ENCODE measurements around the gene SLC2A6.

The SLC2A6 gene

GRCh38 chr9:133499132-133499891 lies 20.4 kb upstream of the SLC2A6 start:
- FAIRE-seq: no peak
- no peak for DNase-seq (ENCODE audit: insufficient read length, low spot score)

GRCh38 chr9:133496861-133497842 lies 18.3 kb upstream of the SLC2A6 start:
- FAIRE-seq (no peak), DNase-seq (ENCODE audit: insufficient read length, low spot score) (no peak)

GRCh38 chr9:133495327-133496293 lies 16.7 kb upstream of the SLC2A6 start:
- FAIRE-seq (no peak), DNase-seq (ENCODE audit: insufficient read length, low spot score) (no peak)

DNA sequence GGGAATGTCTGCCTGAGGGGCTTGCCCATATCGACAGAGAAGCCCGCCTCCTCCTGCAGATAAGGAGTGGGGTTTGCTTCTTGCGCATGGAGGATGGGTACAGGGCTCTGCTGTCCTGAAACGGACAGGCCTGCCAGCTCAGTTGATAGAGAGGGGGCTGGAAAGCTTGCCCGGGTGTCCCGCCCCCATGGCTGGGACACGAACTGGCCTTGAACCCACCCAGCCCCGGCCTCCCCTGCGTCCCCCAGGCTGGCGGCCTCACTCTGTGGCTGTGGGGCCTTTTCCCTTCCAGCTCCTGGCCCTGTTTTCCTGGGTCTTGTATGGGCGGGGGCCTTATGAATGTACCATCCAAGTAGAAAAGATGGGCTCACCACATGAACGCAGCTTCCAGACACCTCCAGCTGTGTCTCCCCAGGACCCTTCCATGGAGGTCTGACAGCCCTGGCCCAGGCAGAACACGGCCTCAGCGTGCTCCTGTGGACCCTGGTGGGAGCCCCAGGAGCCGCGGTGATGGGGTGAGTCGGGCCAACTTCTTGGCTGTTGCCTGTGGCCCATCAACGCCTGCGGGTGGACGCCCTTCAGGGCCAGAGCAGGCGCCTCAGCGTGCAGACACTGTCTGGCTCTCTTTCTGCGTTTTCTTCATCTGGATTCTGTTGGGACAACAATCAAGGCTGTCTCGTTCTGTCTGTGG lies 15.9 kb upstream of the SLC2A6 start:
- no peak for DNase-seq (ENCODE audit: insufficient read length, low spot score)
- FAIRE-seq: no peak

- FAIRE-seq: no peak
These were observed 15.1 kb upstream of the SLC2A6 start for GRCh38 chr9:133493845-133494540.

DNA sequence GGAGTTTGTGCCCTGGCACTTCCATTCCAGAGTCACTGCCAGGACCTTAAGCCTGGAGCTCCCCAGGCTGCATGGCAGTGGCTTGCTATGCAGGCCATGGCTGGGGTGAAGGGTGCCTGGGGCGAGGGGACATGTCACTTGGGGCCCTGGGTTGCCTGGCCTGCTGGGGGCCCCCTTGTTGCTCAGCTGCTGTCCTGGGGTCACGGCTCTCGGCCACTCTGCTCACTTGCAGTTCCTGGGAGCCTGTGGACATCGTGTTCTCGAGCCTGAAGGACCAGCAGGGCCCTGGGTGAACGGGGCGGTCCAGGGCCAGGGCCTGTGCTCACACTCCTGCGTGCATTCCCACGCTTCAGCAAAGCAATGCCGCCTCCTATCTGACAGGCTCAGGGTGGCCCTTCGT lies 14.5 kb upstream of the SLC2A6 start:
- FAIRE-seq: no peak

More at GRCh38 chr9:133493845-133494540, 15.1 kb upstream of the SLC2A6 start:
- DNase-seq (ENCODE audit: insufficient read length, low spot score): no peak

DNA sequence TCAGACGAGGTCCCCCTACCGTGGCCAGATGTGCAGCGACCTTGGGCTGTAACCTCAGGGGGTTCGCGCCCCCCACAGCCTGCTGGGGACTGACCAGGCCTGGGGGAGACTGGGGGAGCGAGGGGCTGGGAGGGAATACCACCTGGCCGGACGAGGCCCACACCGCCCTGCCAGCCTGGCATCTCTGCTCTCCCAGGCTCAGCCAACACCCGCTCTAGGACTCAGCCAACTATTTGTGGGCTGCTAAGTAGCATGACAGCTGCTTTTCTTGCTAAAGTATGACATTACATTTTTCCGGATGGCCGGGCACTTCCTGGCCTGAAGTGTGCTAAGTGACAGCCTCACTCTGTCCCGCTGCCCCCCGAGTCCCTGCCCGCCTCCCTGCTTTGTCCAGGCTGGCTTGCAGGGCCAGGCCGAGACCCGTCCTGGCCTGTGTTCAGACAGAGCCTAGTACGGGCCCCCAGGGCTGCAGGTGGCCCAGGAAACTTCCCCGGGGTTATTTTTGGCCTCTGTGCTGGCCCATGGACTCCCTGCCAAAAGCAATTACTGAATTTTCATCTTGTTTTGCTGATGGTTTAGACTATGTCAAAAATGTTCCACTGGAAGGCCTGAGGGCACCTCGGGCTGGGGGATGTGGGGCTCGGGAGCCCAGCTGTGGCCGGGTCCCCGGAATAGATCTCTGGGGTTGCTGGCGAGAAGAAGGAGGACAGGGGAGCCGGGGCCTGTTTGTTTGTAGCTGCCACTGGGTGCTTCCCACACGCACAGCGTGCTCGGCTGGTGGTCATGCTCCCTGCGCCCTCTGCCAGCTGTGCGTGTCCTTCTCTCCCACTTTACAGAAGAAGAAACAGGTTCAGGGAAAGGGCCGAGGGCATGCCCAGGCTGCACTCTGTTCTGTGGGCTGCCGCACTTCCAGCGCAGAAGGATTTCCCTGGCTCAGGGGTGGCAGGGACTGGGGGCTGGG lies 13.4 kb upstream of the SLC2A6 start:
- FAIRE-seq: no peak
- no peak for DNase-seq (ENCODE audit: insufficient read length, low spot score)

More for the DNA sequence above, 14.5 kb upstream of the SLC2A6 start:
- no peak for DNase-seq (ENCODE audit: insufficient read length, low spot score)

- DNase-seq (ENCODE audit: insufficient read length, low spot score): no peak
- no peak for FAIRE-seq
These were observed 12.7 kb upstream of the SLC2A6 start for GRCh38 chr9:133491656-133491925.

- no peak for DNase-seq (ENCODE audit: insufficient read length, low spot score)
- FAIRE-seq: no peak
These were observed 12.2 kb upstream of the SLC2A6 start for GRCh38 chr9:133490865-133491655.

- no peak for FAIRE-seq
These were observed 11.3 kb upstream of the SLC2A6 start for GRCh38 chr9:133490201-133490681.

DNA sequence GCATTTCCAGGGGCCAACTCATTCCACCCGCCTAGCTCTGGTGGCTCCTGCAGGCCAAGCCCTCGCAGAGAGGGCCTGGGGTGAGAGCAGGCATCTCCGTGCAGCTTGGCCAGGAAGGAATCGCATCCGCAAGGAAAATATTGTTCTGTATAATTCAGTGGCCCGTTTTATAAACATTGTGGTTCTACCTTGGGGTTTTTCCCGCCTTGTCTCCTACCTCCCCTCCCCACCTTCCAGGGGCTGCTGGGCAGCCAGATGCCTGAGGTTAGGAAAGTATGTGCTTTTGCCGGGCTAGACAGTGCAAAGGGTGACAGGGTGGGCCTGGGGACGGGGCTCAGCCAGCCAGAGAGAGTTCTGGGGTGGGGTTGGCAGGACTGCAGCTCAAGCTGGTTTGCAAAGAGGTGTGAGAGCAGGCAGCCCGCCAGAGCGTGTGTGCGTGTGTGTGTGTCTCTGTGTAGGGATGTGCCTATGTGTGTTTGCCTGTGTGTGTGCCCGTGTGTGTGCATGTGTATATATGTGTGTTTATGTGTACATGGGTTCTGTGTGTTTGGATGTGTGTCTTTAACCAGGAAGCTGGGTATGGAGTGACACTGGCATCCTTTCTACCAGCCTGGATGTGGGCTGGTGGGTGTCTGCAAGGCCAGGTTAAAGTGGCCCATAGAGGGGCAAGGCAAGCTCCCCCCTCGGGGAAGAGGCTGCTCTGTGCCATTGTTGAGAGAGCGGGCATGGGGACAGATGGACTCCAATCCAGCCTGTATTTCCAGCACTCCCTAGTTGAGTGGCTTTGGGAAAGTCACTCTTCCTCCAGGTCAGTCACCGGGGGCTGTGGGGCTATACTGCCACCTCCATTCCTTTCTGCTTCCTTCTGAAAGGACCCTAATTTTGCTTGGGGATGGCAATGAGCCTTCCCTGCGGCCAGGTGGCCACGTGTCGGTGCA lies 10.6 kb upstream of the SLC2A6 start:
- DNase-seq (ENCODE audit: insufficient read length, low spot score) (no peak), FAIRE-seq (no peak)

More at GRCh38 chr9:133490201-133490681, 11.3 kb upstream of the SLC2A6 start:
- no peak for DNase-seq (ENCODE audit: insufficient read length, low spot score)

DNA sequence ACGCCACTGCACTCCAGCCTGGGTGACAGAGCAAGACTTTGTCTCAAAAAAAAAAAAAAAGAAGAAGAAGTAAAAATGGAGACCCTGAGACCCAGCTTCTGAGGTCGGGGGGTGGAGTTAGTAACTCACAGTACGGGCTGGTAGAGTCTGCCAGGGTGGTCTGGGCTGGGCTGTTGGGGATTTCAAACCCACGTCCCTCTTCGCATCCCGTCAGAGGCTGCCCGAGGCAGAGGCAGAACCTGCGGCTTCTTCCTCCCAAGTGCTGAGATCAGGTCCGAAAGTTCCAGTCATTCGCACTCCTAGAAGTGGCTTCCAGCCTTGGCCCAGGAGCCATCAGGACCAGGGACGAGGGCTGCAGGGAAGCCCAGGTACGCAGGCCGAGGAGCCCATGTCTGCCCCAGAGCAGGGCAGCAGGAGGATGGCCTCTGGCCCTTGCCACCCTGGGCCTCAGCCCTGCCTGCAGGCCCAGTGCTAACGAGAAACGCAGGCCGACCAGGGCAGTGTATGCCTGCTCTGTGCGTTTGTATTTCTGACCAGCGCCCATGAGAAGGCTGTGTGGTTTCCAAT lies 9.9 kb upstream of the SLC2A6 start:
- DNase-seq (ENCODE audit: insufficient read length, low spot score) (no peak), FAIRE-seq (no peak)

- FAIRE-seq: no peak
- DNase-seq (ENCODE audit: insufficient read length, low spot score): no peak
These were observed 8.4 kb upstream of the SLC2A6 start for GRCh38 chr9:133487331-133487725.

GRCh38 chr9:133485531-133486260 lies 6.8 kb upstream of the SLC2A6 start:
- DNase-seq (ENCODE audit: insufficient read length, low spot score) (peak; percentile 50), FAIRE-seq (no peak)

GRCh38 chr9:133484671-133485437 lies 6.0 kb upstream of the SLC2A6 start:
- DNase-seq (ENCODE audit: insufficient read length, low spot score) (no peak), FAIRE-seq (no peak)

Data from GM19239 (cell line).